NT2/D1 (cell line): ENCODE results near the gene IGFBP6.

ENCODE experiments used
- DNase-seq: peaks from one replicate; pipeline ENCODE4 v3.0.0-alpha.2; 2011; ENCODE audit warnings: low read depth, low spot score
- H3K27me3 ChIP-seq: 2 replicates; pipeline ENCODE4 v1.6.0; 2011; ENCODE audit warnings: mild to moderate bottlenecking; ENCODE audit not compliant: insufficient read length, insufficient read depth
- H3K36me3 ChIP-seq: 2 replicates; pipeline ENCODE4 v1.6.1; 2011; ENCODE audit warnings: mild to moderate bottlenecking, low read length, mixed read lengths; ENCODE audit not compliant: insufficient read depth, insufficient read length
- H3K4me1 ChIP-seq: 2 replicates; pipeline ENCODE4 v1.5.1; 2011; ENCODE audit not compliant: insufficient read depth, insufficient read length
- H3K4me3 ChIP-seq: 2 replicates; pipeline ENCODE4 v1.5.1; 2011; ENCODE audit warnings: low read depth; ENCODE audit not compliant: insufficient read length
- H3K9ac ChIP-seq: 2 replicates; pipeline ENCODE4 v1.6.0; 2011; ENCODE audit warnings: low read depth; ENCODE audit not compliant: insufficient read length
- H3K9me3 ChIP-seq: 2 replicates; pipeline ENCODE4 v1.5.1; 2011; ENCODE audit warnings: mild to moderate bottlenecking, low read length; ENCODE audit not compliant: insufficient read depth
- SUZ12 ChIP-seq: IDR thresholded peaks from 2 replicates; pipeline ENCODE4 v1.6.1; 2011; ENCODE audit not compliant: insufficient read length, insufficient read depth; ENCODE audit errors: extremely low read depth
- YY1 ChIP-seq: IDR thresholded peaks from 2 replicates; pipeline ENCODE4 v1.6.1; 2011; ENCODE audit not compliant: insufficient read length, insufficient read depth
- ZNF274 ChIP-seq: IDR thresholded peaks from 2 replicates; pipeline ENCODE4 v1.6.1; 2011; ENCODE audit warnings: mild to moderate bottlenecking, low read depth, low read length

IGFBP6 gene

GRCh38 chr12:53071591-53072551 lies 25.6 kb upstream of the IGFBP6 start:
- Histone ChIP-seq H3K27me3 (no peaks in the 10 kb centered on the region), H3K9me3 (no peaks in the 10 kb centered on the region), H3K4me1 (peaks cover 39% of the 10 kb centered on the region), H3K36me3 (peaks cover 30% of the 10 kb centered on the region), H3K9ac (peak overlapping the region; percentile 23), H3K4me3 (no peak overlapping the region)
- no peak for DNase-seq
- TF ChIP-seq YY1 (no peak), ZNF274 (no peak), SUZ12 (no peak)

GRCh38 chr12:53073881-53074280 lies 23.6 kb upstream of the IGFBP6 start:
- Histone ChIP-seq H3K4me1 (peaks cover 34% of the 10 kb centered on the region), H3K27me3 (no peaks in the 10 kb centered on the region), H3K9ac (no peak overlapping the region), H3K36me3 (peaks cover 30% of the 10 kb centered on the region), H3K9me3 (no peaks in the 10 kb centered on the region), H3K4me3 (no peak overlapping the region)
- DNase-seq: no peak
- no peak for TF ChIP-seq ZNF274
- no peak for TF ChIP-seq YY1
- TF ChIP-seq SUZ12: no peak

GRCh38 chr12:53074283-53074998 lies 23.0 kb upstream of the IGFBP6 start:
- Histone ChIP-seq H3K36me3 (peaks cover 30% of the 10 kb centered on the region), H3K4me3 (no peak overlapping the region), H3K9ac (no peak overlapping the region), H3K27me3 (no peaks in the 10 kb centered on the region), H3K4me1 (peaks cover 29% of the 10 kb centered on the region), H3K9me3 (no peaks in the 10 kb centered on the region)
- DNase-seq: no peak
- no peak for TF ChIP-seq SUZ12
- no peak for TF ChIP-seq YY1
- TF ChIP-seq ZNF274: no peak

- peaks cover 30% of the 10 kb centered on the region for H3K36me3 ChIP-seq
- H3K4me1 ChIP-seq: peaks cover 24% of the 10 kb centered on the region
- TF ChIP-seq SUZ12: no peak
- TF ChIP-seq ZNF274: no peak
- no peak for TF ChIP-seq YY1
- H3K4me3 ChIP-seq: no peak overlapping the region
- DNase-seq: no peak
- H3K27me3 ChIP-seq: no peaks in the 10 kb centered on the region
- H3K9me3 ChIP-seq: no peaks in the 10 kb centered on the region
- H3K9ac ChIP-seq: no peak overlapping the region
Measured at GRCh38 chr12:53074999-53075370, 22.5 kb upstream of the IGFBP6 start.

- no peak for TF ChIP-seq SUZ12
- TF ChIP-seq ZNF274: no peak
- TF ChIP-seq YY1: no peak
- DNase-seq: no peak
- H3K9me3 ChIP-seq: no peaks in the 10 kb centered on the region
- H3K9ac ChIP-seq: no peak overlapping the region
- H3K36me3 ChIP-seq: peaks cover 30% of the 10 kb centered on the region
- peaks cover 11% of the 10 kb centered on the region for H3K27me3 ChIP-seq
- no peak overlapping the region for H3K4me3 ChIP-seq
- H3K4me1 ChIP-seq: peaks cover 15% of the 10 kb centered on the region
Measured at GRCh38 chr12:53076461-53076860, 21.0 kb upstream of the IGFBP6 start.

- H3K9me3 ChIP-seq: no peaks in the 10 kb centered on the region
Measured at GRCh38 chr12:53077030-53077429, 20.4 kb upstream of the IGFBP6 start.

More at GRCh38 chr12:53077030-53077429, 20.4 kb upstream of the IGFBP6 start:
- peaks cover 30% of the 10 kb centered on the region for H3K36me3 ChIP-seq
- H3K27me3 ChIP-seq: peaks cover 11% of the 10 kb centered on the region
- DNase-seq: no peak
- TF ChIP-seq ZNF274 (no peak), SUZ12 (no peak), YY1 (no peak)
- H3K4me3 ChIP-seq: no peak overlapping the region
- peaks cover 13% of the 10 kb centered on the region for H3K4me1 ChIP-seq
- H3K9ac ChIP-seq: no peak overlapping the region
